HUDEP-2 (cell line): ENCODE data around the gene POLR1F.
"Not testable (repeated sequence)": the region's sequence is repeated elsewhere in the genome, so short reads cannot be mapped to it uniquely, and the experiment has no call there.

ENCODE experiments used
- DNase-seq, 76 experiments: peaks; one replicate each; lab custom pipeline; 2025; ENCODE audit not compliant: unreplicated experiment in 76 of 76; lab: John Stamatoyannopoulos, UW

The POLR1F gene

GRCh38 chr7:19708397-19709248 lies at the start of gene POLR1F:
Gene POLR1F (minus strand): TSS chr7:19709037. CDS start chr7:19709016, 21 bp downstream.
- peak in 74 of 76 experiments; percentile 39 to 98 (median 88) for DNase-seq

DNA sequence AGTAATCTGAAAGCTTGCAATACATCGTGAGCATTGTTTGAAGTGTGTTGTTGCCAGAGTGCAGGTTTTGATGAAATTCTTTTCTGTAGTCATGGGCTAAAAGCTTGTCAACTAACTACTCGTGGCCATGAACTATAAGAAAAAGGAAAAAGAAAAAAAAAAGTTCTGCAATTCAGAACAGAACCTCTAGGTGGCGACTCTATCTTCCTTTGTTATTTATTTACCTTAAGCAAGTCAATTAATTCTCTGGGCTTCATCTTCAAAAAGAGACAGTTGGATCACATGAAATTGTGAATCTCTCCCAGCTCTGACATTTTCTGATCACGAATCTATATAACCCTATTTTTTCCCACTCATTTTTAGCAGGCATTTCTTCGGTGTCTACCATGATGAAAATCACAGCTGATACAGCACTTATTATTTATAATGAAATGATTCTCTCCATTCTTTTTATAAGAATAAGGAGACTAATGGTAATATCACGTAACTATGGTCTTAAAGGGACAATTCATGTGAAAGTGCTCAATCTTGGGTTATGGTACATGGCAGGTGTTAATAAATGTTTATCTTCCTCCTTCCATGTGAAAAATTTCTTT lies 45.8 kb upstream of the POLR1F start:
- peak in 14 of 76 experiments; percentile 0 to 32 (median 6) for DNase-seq

GRCh38 chr7:19752020-19752419 lies 43.2 kb upstream of the POLR1F start:
- no peak for DNase-seq

GRCh38 chr7:19749658-19750057 lies 40.8 kb upstream of the POLR1F start:
- DNase-seq = no peak

GRCh38 chr7:19747740-19748339 lies 39.0 kb upstream of the POLR1F start:
- DNase-seq = peak in 7 of 76 experiments; percentile 2 to 35 (median 10)

- no peak for DNase-seq
Measured at GRCh38 chr7:19744075-19744474, 35.2 kb upstream of the POLR1F start.

DNA sequence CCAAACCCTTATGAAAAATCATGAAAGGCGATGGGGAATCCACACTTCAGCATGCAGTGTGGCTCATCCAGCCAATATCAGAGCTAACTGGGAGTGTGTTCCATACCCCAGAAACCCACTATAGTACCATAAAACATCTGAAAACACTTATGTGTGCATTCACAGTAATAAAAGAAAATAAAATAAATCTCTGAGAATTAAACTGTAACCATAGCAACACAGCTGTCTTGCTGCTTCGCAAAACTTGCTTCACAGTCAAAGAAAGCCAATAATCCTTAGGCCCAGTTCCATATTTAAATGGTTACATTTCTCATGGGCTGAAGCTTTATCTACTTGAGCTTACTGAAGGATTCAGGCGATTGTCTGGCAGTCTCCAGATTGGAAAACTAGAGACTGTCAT lies 19.9 kb upstream of the POLR1F start:
- no peak for DNase-seq

GRCh38 chr7:19725770-19726169 lies 16.9 kb upstream of the POLR1F start:
- DNase-seq = no peak

DNA sequence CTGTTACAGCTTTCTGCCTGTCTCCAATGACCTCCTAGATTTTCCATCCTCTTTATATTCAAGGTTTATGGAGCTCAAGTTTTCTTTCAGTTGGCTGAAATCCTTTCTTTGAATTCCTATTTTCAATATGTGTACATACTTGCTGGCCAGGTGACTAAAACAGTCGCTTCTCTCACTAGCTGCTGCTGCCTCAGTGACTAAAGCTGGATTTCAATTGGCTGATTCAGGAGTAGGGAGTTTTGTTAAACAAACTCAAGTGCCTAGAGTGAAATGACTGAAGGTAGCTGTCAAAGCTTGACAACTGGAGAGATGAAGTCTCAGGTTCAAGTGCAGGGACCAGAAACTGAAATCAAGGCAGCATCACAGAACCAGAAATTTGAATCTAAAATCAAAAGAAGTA lies 6.7 kb upstream of the POLR1F start:
- DNase-seq = no peak

DNA sequence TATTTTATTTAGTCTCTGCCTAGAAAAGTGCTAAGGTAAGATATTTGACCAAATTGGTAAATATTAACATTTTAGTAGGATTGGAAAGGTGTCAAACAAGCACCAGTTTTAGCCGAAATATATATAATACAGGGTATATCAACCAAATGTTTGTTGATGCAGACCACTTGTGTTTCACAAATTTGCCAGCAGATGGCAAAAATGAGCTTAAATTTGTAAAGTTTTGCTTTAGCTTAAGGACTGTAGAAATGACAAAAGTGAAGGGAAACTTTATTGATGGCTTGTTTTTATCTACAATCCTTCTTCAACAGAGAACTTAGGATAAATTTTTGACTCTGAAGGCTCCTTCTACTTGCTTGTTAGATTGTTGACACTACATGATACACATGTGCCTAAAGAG lies 4.8 kb upstream of the POLR1F start:
- DNase-seq = peak in 28 of 76 experiments; percentile 1 to 61 (median 14)

- peak in 4 of 76 experiments; percentile 24 to 35 (median 30) for DNase-seq
Measured at GRCh38 chr7:19709249-19709578, 377 bp upstream of the POLR1F start.

GRCh38 chr7:19707240-19707639 lies 1.6 kb downstream of the POLR1F start:
- DNase-seq = peak in 1 of 76 experiments; percentile 4

DNA sequence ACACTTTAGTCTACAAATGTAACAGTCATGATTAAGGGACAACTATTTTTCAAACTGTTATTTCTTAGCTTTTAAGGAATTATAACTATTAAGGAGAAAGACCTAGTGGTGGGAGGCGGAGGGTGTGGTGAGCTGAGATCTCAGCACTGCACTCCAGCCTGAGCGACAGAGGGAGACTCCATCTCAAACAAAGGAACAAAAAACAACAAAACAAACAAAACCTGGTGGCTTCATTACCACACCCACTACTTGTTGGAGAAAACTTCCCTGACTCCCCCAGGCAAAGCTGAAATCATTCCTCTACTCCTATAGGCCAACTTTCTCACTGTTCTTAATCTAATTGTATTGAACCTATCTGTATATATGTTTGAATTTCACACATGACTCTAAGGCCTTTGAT lies 3.2 kb downstream of the POLR1F start:
- no peak for DNase-seq

- DNase-seq = no peak
Measured at GRCh38 chr7:19701471-19701870, 7.4 kb downstream of the POLR1F start.

- DNase-seq = no peak
Measured at GRCh38 chr7:19700936-19701335, 7.9 kb downstream of the POLR1F start.

DNA sequence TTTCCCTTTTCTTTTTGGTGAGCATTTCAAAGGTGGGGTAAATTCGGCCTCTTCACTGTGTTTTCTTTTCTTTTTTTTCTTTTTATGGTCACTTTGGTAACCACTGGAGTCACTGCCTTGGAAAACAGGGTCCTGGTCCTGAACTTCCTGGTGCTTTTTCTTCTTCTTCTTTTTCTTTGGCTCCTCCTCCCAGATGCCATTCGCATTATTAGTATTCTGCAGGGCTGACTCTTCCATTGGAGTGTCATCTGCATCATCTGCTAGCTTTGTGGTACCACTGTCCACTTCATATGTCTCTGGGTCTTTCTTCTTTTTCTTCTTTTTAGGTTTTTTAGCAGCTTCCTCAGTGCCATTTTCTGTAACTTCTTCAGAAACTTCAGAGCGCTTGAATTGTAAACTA lies 10.5 kb downstream of the POLR1F start:
- no peak for DNase-seq

GRCh38 chr7:19696926-19697325 lies 11.9 kb downstream of the POLR1F start:
- DNase-seq = no peak

DNA sequence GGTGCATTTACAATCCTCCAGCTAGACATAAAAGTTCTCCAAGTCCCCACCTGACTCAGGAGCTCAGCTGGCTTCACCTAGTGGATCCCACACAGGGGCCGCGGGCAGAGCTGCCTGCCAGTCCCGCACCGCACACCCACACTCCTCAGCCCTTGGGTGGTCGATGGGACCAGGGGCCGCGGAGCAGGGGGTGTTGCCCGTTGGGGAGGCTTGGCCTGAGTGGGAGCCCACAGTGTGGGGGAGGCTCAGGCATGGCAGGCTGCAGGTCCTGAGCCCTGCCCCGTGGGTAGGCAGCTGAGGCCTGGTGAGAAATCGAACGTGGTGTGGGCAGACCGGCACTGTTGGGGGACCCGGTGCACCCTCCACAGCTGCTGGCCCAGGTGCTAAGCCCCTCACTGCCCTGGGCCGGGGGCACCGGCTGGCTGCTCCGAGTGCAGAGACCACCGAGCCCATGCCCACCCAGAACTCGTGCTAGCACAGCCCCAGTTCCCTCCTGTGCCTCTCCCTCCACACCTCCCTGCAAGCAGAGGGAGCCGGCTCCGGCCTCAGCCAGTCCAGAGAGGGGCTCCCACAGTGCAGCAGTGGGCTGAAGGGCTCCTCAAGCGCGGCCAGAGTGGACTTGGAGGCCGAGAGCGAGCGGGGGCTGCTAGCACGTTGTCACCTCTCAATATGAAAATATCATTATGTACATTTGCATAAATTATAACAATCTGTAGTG lies 16.6 kb downstream of the POLR1F start:
- no peak for DNase-seq

GRCh38 chr7:19690736-19691135 lies 18.1 kb downstream of the POLR1F start:
- no peak for DNase-seq

DNA sequence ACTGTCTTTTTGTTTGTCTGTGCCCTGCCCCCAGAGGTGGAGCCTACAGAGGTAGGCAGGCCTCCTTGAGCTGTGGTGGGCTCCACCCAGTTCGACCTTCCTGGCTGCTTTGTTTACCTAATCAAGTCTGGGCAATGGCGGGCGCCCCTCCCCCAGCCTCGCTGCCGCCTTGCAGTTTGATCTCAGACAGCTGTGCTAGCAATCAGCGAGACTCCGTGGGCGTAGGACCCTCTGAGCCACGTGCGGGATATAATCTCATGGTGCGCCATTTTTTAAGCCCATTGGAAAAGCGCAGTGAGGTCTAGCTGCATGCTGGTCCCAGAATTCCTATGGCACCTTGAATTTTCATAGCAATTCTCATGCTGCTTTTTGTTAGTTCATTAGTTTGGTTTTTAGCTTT lies 19.7 kb downstream of the POLR1F start:
- DNase-seq = not testable (repeated sequence)

DNA sequence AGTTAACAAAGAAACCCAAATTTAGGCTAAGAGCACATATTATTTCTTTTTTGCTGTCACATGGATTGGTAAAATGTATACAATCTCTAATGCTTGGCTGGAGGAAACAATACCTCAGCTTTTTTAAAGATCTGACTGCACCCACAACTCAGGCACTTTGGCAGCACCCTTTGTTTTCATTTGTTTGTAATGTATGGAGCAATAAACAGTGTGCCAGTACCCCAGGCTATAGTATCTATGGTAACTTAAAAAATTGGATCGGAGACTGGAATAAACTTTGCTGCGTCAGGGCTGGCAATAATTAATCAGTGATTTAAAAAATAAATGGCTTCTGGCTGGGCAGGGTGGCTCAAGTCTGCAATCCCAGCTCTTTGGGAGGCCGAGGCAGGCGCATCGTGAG lies 27.2 kb downstream of the POLR1F start:
- DNase-seq = no peak
